DOHH2 (cell line): ENCODE measurements around the gene TESK2.

Experiments used
- CTCF ChIP-seq: fragments of 200-600 bp; sonication (generic); IDR thresholded peaks from one replicate; pipeline ENCODE4 v1.5.1; 2014; ENCODE audit warnings: antibody characterized with exemption, mild to moderate bottlenecking, low read depth, low read length; ENCODE audit not compliant: poor library complexity, severe bottlenecking
- EZH2phosphoT487 ChIP-seq: fragments of 200-600 bp; sonication (generic); IDR thresholded peaks from 2 replicates; pipeline ENCODE4 v1.6.1; 2017; ENCODE audit warnings: borderline replicate concordance, mild to moderate bottlenecking, antibody characterized with exemption, low read length, moderate library complexity, mixed read lengths

- TF ChIP-seq CTCF (no peak), EZH2phosphoT487 (no peak)
These were observed 46.3 kb downstream of the TESK2 start for GRCh38 chr1:45444609-45445131.
